ELR (cell line): ENCODE data around the gene SLC39A3.

Source experiments
- DNase-seq: peaks from one replicate; pipeline ENCODE4 v3.0.0-alpha.2; 2015; ENCODE audit warnings: low read depth

Gene SLC39A3

DNA sequence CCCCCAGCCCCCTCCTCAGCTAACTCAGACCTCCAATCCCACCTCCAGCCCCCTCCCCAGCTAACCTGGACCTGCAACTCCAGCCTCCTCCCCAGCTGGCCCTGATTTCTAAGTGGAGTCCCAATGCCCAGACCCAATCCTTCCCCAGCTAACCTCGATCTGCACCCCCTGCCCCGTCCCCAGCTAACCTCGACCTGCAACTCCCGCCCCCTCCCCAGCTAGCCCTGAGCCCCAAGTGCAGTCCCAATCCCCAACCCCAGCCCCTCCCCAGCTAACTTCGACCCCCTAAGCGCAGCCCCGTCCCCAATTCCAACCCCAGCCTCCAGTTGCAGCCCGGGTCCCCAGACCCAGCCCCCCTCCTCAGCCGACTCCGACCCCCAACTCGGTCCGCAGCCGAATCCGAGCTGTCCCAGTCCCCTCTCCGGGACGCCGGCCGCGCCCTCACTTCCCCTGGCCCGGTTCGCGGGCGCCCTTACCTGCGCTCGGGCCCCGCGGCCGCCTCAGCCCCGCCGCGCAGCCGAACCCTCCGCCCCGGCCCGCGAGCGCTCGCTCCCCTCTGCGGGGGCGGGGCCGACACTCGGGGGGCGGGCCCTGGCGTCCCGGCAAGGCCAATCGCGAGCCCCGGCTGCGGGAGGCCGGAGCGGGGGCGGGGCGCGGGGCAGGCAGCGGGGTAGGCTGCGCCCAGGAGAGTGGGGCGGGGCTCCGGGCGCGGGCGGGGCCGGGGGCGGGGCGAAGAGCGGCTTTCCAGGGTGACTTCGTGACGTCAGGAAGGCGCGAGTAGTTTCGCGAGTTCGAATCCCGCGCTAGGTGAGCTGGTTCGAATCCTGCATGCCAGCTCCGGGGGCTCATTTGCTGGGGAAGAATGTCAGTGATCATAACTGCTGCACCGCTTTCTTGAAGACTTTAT, 37.4 kb downstream of the SLC39A3 start, which contains the start of gene GNG7:
TSS of gene GNG7 (minus strand) at position 525 of the 907 bp plus-strand sequence. CDS start 182,006 bp downstream, outside the sequence.
- DNase-seq = peak; percentile 62

- DNase-seq = no peak
These were observed 38.3 kb downstream of the SLC39A3 start for GRCh38 chr19:2701361-2702169.

DNA sequence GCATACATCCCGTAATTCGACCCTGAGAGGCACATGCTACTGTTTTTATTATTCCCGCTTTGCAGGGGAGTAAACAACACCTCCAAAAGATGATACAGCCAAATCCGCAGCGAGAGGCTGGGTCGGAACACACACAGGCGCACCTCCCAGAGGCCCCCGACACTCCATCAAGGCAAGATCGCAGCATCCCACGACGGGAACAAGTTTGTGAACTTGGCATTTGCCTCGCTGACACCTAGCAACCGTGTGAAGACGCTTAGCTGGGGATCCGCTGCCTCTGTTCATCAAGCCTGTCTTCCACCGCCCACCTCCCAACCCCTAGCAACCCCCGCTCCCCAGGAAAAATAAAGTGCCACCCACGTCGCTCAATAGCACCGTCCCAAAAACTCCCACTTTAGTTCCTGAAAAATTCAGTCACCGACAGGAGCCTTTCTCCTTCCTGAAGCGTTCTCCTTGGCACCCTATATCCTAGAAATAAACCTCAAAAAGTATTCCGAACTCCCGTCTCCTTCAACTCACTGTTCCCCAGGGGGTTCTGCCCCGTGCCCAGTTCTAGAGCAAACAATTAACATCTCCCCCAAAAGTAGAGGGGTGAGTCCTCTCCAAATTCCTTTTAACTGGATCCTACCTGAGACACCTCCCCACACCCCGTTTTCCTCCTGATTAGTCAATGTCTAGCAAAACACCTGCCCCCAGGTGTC, 39.0 kb downstream of the SLC39A3 start:
- no peak for DNase-seq

- no peak for DNase-seq
These were observed 40.2 kb downstream of the SLC39A3 start for GRCh38 chr19:2699413-2700140.

GRCh38 chr19:2694196-2694595, 45.6 kb downstream of the SLC39A3 start:
- no peak for DNase-seq

GRCh38 chr19:2693492-2694160, 46.2 kb downstream of the SLC39A3 start:
- DNase-seq = no peak

DNA sequence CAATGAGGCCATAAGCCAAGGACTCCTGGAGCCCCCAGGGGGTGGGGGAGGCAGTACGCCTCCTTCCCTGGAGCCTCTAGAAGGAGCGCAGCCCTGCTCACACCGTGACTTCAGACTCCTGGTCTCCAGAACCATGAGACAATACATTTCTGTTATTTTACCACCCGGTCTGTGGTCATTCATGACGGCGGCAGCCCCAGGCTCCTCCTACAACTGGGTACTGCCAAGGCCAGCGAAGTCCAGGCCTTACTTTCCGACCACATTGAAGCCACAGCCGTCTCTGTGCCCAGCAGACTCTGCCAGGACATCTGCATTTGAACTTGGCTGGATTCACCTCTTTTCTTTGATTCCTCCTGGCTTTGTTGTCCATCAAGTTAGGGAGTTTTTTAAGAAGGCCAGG, 47.9 kb downstream of the SLC39A3 start:
- DNase-seq = no peak

DNA sequence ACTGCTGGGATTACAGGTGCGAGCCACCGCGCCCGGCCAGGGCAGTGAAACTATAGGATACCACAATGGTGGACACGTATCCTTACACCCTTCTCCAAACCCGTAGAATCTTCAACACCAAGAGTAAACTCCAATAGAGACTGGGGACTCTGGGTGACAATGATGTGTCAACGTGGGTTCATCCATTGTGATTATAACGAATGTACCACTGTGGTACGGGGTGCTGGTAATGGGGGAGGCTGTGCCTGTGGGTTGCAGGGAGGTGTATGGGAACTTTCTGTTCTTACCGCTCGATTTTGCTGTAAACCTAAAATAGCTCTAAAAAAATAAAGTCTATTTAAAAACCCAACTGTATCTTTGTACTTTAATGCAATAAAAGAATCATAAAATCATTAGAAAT, 49.0 kb downstream of the SLC39A3 start:
- no peak for DNase-seq

DNA sequence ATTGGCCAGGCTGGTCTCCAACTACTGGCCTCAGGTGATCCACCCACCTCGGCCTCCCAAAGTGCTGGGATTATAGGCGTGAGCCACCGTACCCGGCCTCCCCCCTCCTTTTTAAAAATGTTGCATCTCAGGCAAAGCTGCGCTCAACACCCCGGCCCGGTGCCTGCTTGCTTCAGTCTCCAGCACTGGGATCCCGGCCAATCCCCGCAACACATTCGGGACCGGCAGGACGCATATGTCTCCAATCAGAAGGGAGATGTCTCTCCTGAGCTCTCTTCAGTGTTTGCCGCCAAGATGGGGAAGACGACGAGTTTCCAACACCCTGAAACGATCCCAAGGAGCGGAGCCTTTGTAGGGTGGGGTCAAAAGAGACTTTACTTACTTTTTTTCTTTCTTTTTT, 53.5 kb downstream of the SLC39A3 start:
- no peak for DNase-seq

GRCh38 chr19:2685204-2685704, 54.6 kb downstream of the SLC39A3 start:
- DNase-seq = no peak

- DNase-seq = no peak
These were observed 56.3 kb downstream of the SLC39A3 start for GRCh38 chr19:2683430-2684003.
